ENCODE measurements around the gene HDAC6.

Gene HDAC6

DNA sequence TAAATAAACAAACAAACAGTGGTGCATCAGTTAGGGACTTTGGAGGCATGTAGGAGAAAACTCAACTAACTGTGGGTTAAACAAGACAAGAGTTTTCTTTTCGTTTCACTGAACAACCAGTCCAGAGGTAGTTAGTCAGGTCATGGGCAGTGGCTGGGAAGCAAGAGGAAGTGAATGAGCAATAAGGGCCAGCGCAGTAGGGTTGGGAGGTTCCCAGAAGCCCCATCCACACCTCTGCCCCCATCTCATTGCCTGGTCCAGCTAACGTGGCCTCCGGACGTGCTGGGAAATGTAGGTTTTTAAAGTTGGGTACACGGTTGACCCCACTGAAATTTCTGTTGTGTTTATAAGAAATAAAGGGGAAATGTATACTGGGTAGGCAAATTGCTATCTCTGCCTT, 31.6 kb upstream of the HDAC6 start:
- TF ChIP-seq, protein P1, sequence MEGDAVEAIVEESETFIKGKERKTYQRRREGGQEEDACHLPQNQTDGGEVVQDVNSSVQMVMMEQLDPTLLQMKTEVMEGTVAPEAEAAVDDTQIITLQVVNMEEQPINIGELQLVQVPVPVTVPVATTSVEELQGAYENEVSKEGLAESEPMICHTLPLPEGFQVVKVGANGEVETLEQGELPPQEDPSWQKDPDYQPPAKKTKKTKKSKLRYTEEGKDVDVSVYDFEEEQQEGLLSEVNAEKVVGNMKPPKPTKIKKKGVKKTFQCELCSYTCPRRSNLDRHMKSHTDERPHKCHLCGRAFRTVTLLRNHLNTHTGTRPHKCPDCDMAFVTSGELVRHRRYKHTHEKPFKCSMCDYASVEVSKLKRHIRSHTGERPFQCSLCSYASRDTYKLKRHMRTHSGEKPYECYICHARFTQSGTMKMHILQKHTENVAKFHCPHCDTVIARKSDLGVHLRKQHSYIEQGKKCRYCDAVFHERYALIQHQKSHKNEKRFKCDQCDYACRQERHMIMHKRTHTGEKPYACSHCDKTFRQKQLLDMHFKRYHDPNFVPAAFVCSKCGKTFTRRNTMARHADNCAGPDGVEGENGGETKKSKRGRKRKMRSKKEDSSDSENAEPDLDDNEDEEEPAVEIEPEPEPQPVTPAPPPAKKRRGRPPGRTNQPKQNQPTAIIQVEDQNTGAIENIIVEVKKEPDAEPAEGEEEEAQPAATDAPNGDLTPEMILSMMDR (IDR thresholded peaks at IDR 0.05; ENCODE audit: low read length, missing control alignments), result no peak
- DNase-seq (ENCODE audit: low read depth), result no peak
- no peak overlapping the region for H3K4me3 ChIP-seq (replicated peaks; ENCODE audit: low read depth, low read length)

DNA sequence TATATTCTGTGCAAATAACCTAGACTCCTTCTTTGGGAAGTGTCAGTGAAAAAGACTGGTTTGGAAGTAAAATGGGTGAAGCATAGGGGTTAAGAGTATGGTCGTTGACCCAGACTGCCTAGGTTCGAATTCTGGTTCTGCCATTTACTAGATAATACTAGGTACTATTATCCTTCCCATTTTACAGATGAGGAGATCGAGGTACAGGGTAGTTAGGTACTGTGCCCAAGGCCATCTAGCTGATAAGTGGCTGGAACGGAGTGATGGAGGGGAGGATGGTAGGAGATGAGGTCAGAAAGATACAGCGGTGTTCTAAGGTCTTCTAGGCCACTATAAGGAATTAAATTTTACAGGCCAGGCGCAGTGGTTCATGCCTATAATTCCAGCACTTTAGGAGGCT, 29.3 kb upstream of the HDAC6 start:
- TF ChIP-seq, protein P1 (IDR thresholded peaks at IDR 0.05; ENCODE audit: low read length, missing control alignments), result no peak
- no peak for DNase-seq (ENCODE audit: low read depth)
- H3K4me3 ChIP-seq (replicated peaks; ENCODE audit: low read depth, low read length), result no peak overlapping the region

DNA sequence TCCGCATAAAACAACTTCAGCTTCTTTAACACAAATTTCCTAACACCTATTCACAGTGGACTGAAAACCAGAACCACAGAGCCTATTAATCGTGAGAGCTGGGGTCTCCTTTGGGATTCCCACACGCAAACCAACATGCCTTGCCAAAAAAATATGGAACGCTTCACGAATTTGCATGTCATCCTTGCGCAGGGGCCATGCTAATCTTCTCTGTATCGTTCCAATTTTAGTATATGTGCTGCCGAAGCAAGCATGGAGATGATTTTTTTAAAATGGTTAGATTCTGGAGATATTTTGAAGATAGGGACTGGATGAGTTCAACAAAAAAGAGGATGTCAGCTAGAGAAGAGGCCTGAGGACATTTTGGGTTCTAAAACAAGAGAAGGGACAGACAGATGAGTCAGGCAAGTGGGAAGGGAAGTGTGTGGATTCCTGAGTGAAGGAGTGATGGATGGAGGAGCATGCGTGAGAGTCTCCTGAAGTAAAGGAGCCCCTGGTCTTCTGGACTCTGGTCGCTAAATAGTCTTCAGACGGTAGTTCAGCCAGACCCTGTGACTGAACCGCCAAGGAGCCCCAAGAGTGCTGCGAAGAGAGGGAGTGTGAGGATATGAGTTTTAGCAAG, 24.9 kb upstream of the HDAC6 start:
- TF ChIP-seq, protein P1 (IDR thresholded peaks at IDR 0.05; ENCODE audit: low read length, missing control alignments), result no peak
- no peak for DNase-seq (ENCODE audit: low read depth)

DNA sequence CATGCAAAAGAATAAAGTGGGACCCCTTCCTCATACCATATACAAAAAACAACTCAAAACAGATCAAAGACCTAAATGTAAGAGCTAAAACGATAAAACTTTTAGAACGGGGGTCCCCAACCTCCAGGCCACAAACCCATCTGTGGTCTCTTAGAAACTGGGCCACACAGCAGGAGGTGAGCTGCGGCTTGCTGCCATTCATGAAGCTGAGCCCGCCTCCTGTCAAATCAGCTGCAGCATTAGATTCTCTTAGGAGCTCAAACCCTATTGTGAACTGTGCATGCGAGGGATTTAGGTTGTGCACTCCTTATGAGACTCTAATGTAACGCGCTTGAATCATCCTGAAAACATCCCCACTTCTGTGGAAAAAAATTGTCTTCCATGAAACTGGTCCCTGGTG, 22.5 kb upstream of the HDAC6 start:
- DNase-seq (ENCODE audit: low read depth), result no peak
- no peak overlapping the region for H3K4me3 ChIP-seq (replicated peaks; ENCODE audit: low read depth, low read length)
- TF ChIP-seq, protein P1 (IDR thresholded peaks at IDR 0.05; ENCODE audit: low read length, missing control alignments), result no peak

More for the DNA sequence above, 24.9 kb upstream of the HDAC6 start:
- no peak overlapping the region for H3K4me3 ChIP-seq (replicated peaks; ENCODE audit: low read depth, low read length)

DNA sequence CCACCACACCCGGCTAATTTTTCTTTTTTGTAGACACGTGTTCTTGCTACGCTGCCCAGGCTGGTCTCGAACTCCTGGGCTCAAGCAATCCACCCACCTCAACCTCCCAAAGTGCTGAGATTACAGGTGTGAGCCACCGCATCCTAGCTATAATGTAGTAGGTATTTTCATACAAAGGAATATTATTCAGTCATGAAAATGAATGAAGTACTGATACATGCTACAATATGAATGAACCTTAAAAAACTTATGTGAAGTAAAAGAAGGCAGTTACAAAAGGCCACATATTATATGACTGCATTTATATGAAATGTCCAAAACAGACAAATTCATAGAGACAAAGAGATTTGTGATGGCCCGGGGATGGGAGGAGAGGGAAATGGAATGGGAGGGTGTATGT, 20.2 kb upstream of the HDAC6 start:
- DNase-seq (ENCODE audit: low read depth), result no peak
- TF ChIP-seq, protein P1 (IDR thresholded peaks at IDR 0.05; ENCODE audit: low read length, missing control alignments), result no peak
- no peak overlapping the region for H3K4me3 ChIP-seq (replicated peaks; ENCODE audit: low read depth, low read length)

DNA sequence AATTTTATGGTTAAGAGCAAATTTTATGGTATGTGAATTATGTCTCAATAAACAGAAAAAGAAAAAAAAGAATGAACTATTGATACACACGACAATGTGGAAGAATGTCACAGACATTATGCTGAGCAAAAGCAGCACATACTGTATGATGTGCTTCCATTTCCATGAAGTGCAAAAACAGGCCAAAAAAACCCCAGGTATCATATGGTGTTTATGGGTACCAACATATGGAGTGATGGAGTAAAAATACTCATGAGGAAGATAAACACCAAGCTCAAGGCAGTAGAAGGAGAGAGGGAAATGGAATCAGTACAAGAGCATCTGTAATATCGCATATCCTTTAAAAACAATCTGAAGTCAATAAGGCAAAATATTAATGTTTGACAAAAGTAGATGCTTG, 19.7 kb upstream of the HDAC6 start:
- TF ChIP-seq, protein P1 (IDR thresholded peaks at IDR 0.05; ENCODE audit: low read length, missing control alignments), result no peak

DNA sequence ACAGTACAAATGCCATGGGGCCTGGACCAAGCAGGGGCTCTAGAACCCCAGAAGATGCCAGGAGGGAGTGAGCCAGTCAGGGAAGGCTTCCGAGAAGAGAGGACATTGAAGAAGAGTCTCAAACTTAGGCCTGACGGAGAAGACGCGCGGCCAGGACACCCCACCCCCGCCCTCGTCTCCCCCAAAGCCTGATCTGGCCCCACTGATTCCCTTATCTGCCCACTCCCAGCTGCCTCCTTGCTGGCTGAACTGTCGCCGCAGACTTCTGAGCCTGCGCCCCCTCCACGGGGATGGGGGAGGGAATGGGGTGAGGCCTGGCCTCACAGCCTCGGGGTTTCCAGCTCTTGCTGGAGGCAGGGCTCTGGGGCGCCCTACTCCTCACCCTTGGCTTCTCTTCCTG, 19.1 kb upstream of the HDAC6 start:
- TF ChIP-seq, protein P1 (IDR thresholded peaks at IDR 0.05; ENCODE audit: low read length, missing control alignments), result no peak
- no peak for DNase-seq (ENCODE audit: low read depth)
- no peak overlapping the region for H3K4me3 ChIP-seq (replicated peaks; ENCODE audit: low read depth, low read length)

More for the DNA sequence above, 19.7 kb upstream of the HDAC6 start:
- no peak overlapping the region for H3K4me3 ChIP-seq (replicated peaks; ENCODE audit: low read depth, low read length)
- DNase-seq (ENCODE audit: low read depth), result no peak
